Measurements from ENCODE around the gene ZNF391.
"Not testable (repeated sequence)": the region's sequence is repeated elsewhere in the genome, so short reads cannot be mapped to it uniquely, and the experiment has no call there.

The ZNF391 gene

GRCh38 chr6:27388293-27389197 lies at the start of gene ZNF391:
TSS of gene ZNF391 (plus strand) at chr6:27388759. CDS start at chr6:27400371, 11,612 bp downstream.
- DNase-seq = peak; percentile 87

GRCh38 chr6:27352850-27353249 lies 35.7 kb upstream of the ZNF391 start:
- DNase-seq = no peak

DNA sequence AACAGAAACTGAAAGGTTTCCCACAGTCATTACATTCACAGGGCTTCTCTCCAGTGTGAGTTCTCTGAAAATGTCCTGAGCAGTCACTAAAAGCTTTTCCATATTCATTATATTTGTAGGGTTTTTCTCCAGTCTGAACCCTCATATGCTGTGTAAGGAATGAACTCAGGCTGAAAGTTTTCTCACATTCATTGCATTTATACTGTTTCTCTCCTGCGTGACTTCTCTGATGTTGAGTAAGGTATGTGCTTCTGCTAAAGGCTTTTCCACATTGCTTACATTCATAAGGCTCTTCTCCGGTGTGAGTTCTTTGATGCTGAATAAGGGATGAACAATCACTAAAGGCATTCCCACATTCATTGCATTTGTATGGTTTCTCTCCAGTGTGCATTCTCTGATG lies 29.8 kb upstream of the ZNF391 start:
- DNase-seq = no peak

DNA sequence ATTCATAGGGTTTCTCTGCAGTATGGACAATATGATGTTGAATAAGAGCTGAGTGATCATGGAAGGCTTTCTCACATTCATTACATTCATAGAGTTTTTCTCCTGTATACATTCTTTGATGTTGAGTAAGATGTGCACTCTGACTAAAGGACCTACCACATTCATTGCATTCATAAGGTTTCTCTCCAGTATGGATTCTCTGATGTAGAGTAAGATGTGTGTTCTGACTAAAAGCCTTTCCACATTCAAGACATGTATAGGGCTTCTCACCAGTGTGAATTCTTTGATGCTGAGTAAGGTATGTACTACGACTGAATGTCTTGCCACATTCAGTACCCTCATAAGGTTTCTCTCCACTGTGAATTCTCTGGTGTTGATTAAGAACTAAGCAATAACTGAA lies 29.3 kb upstream of the ZNF391 start:
- no peak for DNase-seq

DNA sequence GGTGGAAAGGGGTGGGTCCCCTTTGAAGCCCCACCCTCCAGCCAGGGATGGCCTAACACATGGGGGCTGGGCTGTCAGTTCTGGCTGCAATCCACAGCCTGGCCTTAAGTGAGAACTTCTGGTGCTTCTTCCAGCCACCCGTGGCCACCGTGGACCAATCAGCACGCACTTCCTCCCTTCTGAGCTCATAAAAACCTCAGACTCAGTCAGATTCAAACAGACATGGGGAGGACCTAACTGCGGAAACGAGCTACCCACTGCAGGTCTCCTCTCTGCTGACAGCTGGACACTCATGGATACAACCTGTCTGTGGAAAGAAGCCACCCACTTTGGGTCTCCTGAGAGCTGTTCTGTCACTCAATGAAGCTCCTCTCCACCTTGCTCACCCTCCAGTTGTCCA lies 20.4 kb upstream of the ZNF391 start:
- DNase-seq = no peak

- no peak for DNase-seq
These were observed 18.2 kb upstream of the ZNF391 start for GRCh38 chr6:27370391-27370790.

DNA sequence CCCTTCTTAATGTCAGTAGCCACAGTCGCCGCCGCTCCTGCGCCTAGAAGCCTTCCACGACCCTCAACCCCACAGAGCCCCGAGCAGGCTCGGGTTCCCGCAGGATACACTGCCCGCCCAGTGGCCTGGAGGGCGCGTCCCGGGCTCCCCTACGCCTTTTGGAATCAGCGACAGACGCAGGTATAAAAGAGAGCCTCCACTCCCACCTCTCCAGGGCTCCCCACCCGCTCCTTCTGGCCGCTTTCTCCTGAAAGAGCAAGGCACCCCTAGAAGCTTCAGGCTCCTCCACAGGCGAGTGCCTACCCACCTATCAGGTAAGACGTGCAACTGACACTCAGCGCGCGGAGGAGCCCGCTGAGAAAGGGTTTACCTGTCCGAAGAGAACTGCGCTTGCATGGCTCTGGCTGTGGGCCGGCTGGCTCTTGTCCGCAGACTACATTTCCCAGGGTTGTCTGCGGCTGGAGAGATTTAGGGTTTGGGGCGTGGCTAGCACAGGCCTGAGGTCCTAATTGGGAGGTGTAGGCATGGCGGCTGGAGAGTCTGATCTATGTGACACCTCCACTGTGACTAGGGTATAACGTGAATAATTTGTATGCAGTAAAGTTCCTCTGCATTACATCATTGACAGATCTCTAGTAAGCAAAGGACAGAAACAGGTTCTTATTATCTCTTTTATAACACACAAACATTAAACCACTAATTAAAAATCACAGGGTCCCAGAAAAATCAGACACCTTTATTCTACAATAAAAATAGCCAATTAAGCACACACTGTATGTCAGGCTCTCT lies 13.5 kb upstream of the ZNF391 start:
- peak; percentile 58 for DNase-seq

DNA sequence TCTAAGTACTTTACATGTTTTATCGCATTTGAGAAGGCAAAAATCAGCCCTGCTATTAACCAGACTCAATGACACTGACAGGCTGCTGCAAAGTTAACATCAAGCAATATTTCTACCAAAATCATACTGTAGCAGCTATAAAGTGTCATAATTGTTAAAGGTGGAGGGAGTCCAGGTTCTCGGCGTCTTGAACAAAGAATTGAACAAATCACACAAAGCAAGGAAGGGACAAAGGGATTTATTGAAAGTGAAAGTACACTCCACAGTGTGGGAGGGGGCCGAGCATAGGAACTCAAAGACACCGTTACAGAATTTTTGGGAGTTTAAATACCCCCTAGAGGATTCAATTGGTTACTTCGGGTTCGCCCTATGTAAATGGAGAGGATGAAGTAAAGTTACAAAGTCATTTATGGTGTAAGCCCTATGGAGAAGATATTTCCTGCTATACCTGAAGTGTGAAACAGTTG lies 12.9 kb upstream of the ZNF391 start:
- no peak for DNase-seq

GRCh38 chr6:27378406-27378805 lies 10.2 kb upstream of the ZNF391 start:
- DNase-seq = not testable (repeated sequence)

DNA sequence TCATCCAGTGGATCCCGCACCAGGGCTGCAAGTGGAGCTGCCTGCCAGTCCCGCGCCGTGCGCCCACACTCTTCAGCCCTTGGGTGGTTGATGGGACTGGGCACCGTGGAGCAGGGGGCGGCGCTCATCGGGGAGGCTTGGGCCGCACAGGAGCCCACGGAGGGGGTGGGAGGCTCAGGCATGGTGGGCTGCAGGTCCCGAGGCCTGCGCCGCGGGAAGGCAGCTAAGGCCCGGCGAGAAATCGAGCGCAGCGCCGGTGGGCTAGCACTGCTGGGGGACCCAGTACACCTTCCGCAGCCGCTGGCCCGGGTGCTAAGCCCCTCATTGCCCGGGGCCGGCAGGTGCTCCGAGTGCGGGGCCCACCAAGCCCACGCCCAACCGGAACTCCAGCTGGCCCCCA lies 7.6 kb upstream of the ZNF391 start:
- DNase-seq = not testable (repeated sequence)

DNA sequence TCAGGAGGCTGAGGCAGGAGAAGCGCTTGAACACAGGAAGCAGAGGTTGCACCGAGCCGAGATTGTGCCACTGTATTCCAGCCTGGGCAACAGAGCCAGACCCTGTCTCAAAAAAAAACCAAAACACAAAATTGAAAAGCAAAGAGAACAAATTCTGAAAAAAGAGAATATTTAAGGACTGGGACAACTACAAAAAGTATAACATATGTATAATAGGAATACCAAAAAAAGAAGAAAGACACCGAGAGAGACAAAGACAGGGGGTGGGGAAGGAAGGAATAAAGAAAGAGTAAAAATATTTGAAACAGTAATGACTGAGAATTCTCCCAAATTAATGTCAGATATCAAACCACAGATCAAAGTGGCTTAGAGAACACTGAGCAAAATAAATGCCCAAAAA lies 5.5 kb upstream of the ZNF391 start:
- DNase-seq = no peak

- DNase-seq = no peak
These were observed 5.1 kb upstream of the ZNF391 start for GRCh38 chr6:27383481-27383880.

- DNase-seq = no peak
These were observed 4.1 kb downstream of the ZNF391 start for GRCh38 chr6:27392623-27393022.

DNA sequence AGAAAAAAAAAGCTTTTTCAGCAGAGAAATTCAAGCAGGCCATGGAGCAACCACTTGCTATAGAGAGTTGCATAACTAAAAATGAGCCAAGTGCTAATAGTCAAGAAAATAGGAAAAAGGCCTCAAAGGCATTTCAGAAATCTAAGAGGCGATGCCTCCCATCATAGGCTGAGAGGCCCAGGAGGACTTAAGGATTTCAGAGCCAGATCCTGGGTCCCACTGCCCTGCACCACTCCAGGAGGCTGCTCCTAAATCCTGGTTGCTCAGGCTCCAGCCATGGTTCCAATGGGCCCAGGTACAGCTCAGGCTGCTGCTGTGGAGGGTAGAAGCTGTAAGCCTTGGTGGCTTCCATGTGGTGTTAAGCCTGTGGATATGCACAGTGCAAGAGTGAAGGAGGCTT lies 5.5 kb downstream of the ZNF391 start:
- DNase-seq = no peak

GRCh38 chr6:27400877-27401642 lies 12.5 kb downstream of the ZNF391 start:
- DNase-seq = no peak

DNA sequence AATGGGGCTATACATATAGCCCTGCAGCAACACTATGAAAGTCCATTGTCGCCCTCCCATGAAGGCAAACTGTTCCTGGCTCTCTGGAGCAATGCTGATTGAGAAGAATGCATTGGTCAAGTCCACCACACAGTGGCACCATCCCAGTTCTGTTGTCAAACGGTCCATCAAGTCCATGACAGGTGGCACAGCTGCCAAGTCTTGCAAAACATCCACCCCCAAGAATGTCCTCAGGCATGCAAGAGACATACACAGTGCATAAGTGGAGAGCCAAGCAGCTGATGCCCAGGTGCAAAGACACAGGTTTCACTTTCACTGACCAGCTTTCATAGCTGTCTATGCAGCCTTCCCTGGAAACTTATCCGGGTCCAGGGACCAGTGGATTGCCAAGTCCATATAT lies 17.5 kb downstream of the ZNF391 start:
- no peak for DNase-seq

- no peak for DNase-seq
These were observed 18.7 kb downstream of the ZNF391 start for GRCh38 chr6:27407153-27407814.

GRCh38 chr6:27414300-27414699 lies 25.7 kb downstream of the ZNF391 start:
- no peak for DNase-seq

DNA sequence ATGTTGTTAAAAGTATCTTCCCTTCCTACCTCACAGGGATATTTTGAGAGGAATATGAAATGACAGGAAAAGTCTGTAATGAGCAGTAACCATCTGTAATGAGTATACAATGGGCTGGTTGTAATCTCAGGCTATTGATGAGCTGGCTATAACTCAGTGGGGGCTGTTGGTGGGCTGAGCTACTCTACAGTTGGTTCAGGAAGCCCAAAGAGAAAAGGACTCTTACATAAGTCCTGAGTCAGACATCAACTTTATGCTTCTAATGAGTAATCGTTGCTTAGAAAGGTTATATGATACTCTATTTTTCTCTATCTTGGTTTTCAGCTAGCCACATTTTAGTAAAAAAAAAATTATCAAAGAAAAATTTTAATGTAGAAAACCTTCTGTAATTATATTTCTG lies 26.4 kb downstream of the ZNF391 start:
- no peak for DNase-seq

DNA sequence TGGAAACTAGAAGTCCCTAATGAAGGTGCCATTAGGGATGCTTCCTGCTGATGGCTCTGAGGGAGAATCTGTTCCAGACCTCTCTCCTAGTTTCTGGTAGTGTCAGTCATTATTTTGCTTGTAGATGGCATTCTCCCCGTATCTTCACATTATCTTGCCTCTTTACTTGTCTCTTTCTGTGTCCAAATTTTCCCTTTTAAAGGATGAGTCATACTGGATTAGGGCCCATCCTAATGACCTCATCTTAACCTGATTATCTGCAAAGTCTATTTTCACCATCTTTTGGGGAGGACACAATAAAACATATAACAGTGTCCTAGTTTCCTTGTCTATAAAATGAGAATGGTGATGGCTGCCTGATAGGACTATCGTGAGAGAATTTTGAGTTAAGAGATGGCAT lies 27.3 kb downstream of the ZNF391 start:
- DNase-seq = no peak

DNA sequence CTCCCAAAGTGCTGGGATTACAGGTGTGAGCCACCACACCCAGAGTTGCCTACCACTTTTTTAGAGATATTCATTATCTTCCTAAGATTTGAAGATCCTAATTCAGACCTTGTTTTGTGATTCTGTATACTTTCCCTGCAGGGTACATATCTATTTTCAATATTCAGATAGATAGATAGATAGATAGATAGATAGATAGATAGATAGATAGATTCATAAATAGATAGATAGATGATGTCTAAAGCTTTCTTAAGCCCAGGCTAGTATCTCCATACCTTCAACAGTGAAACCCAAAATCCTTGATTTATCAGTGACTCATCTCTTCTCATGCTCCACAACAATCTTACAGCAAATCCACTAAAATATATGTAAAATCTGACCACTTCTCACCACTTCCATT lies 30.8 kb downstream of the ZNF391 start:
- no peak for DNase-seq

- DNase-seq = peak; percentile 8
These were observed 34.2 kb downstream of the ZNF391 start for GRCh38 chr6:27422651-27423332.
